GM12878 (cell line): Measurements from ENCODE around the gene C1orf21.

Experiments
- EP300 ChIP-seq, 2 experiments: fragments of 150-350 bp in 1 of 2; IDR thresholded peaks; 2 replicates each; pipeline ENCODE4 v1.6.1; 2011 to 2012; ENCODE audit warnings: low read depth in 2 of 2, low read length in 2 of 2, borderline replicate concordance in 1 of 2, improper control_type of control experiment in 1 of 2, inconsistent platforms in 1 of 2; ENCODE audit not compliant: control insufficient read depth in 1 of 2
- ETV6 ChIP-seq, 2 experiments: fragments of 450-650 bp in 1 of 2; IDR thresholded peaks in 1 of 2; conservative IDR thresholded peaks in 1 of 2; 2 replicates each; pipeline ENCODE4 v1.6.1; 2014; ENCODE audit warnings: antibody characterized with exemption in 1 of 2, borderline replicate concordance in 1 of 2, low read depth in 1 of 2, mild to moderate bottlenecking in 1 of 2, moderate library complexity in 1 of 2
- GABPA ChIP-seq: IDR thresholded peaks from 2 replicates; pipeline ENCODE4 v1.6.1; 2014; ENCODE audit warnings: antibody characterized with exemption, low read depth, mild to moderate bottlenecking, inconsistent platforms
- NR2C2 ChIP-seq: IDR thresholded peaks from 2 replicates; pipeline ENCODE4 v1.6.1; 2011; ENCODE audit warnings: borderline replicate concordance, low read depth; ENCODE audit not compliant: control insufficient read depth, insufficient read length
- SMC3 ChIP-seq: IDR thresholded peaks from 2 replicates; pipeline ENCODE4 v1.6.1; 2011; ENCODE audit warnings: low read length, improper control_type of control experiment, borderline replicate concordance
- ZNF274 ChIP-seq: IDR thresholded peaks from one replicate; pipeline ENCODE4 v1.8.0; 2011; ENCODE audit not compliant: insufficient read length, insufficient read depth
- TF ChIP-seq, protein P1 (sequence below): IDR thresholded peaks from 2 replicates; pipeline ENCODE4 v1.6.1; 2011; ENCODE audit warnings: low read depth, mild to moderate bottlenecking, low read length, moderate library complexity, borderline replicate concordance; ENCODE audit errors: extremely low read depth
- TF ChIP-seq, protein P2 (sequence below): IDR thresholded peaks from 2 replicates; pipeline ENCODE4 v1.6.1; 2012; ENCODE audit warnings: low read depth, low read length, improper control_type of control experiment
- TF ChIP-seq, protein P3 (sequence below), 3 experiments: IDR thresholded peaks in 2 of 3; conservative IDR thresholded peaks in 1 of 3; 2 replicates each; pipeline ENCODE4 v1.5.1; 2011; ENCODE audit warnings: low read depth in 3 of 3, low read length in 3 of 3, mild to moderate bottlenecking in 3 of 3, control low read depth in 2 of 3, moderate library complexity in 2 of 3, inconsistent platforms in 1 of 3, mixed read lengths in 1 of 3; ENCODE audit not compliant: control insufficient read depth in 2 of 3, insufficient read depth in 1 of 3; ENCODE audit errors: extremely low read depth in 1 of 3
- TF ChIP-seq, protein P4 (sequence below): IDR thresholded peaks from 2 replicates; pipeline ENCODE4 v1.6.1; 2011; ENCODE audit warnings: mild to moderate bottlenecking, low read depth, low read length, moderate library complexity; ENCODE audit not compliant: insufficient replicate concordance

DNA sequence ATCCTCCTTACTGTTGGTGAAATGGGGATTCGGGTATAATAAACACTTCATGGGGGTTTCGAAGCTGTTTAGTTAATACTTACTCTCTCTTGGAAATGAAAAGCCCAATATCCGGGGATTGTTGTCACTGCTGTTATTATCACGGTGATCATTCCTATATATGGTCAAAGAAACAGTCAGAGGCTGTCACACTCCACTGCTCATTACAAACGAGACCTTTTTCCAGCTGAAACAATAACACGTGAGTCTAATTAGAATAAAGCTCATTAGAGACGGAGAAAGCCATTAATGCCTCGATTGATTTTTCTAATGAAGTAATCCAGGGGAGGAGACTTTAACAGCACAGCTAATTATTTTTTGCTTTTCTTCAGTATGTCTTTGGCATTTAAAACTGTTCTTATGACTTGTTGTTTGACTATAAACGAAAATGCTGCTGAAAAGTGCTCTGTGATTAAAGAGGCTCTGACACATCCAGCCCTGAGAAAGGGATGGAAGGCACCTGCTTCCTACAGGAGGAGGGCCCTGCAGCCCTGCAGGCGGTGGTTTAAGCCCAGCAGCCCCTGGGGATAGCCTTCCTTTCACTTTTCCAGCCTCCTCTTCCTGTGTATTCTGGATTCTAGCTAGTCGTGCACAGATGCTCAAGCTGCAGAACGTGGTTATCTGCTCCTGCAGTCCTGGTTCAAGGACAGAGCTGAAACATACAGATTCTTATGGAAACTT, 224.2 kb downstream of the C1orf21 start:
- TF ChIP-seq, protein P1, sequence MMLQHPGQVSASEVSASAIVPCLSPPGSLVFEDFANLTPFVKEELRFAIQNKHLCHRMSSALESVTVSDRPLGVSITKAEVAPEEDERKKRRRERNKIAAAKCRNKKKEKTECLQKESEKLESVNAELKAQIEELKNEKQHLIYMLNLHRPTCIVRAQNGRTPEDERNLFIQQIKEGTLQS, result no peak
- TF ChIP-seq ZNF274 (no peak), SMC3 (no peak), EP300 (IDR thresholded peaks at IDR 0.05; ENCODE audit: borderline replicate concordance in 1 of 2, control insufficient read depth in 1 of 2, low read depth in 2 of 2, low read length in 2 of 2) (no peak), NR2C2 (no peak), ETV6 (conservative IDR thresholded peaks at IDR 0.05 in 1 of 2, IDR thresholded peaks at IDR 0.05 in 1 of 2; ENCODE audit: borderline replicate concordance in 1 of 2, low read depth in 1 of 2) (no peak), GABPA (no peak)
- TF ChIP-seq, protein P2, sequence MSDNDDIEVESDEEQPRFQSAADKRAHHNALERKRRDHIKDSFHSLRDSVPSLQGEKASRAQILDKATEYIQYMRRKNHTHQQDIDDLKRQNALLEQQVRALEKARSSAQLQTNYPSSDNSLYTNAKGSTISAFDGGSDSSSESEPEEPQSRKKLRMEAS, result no peak
- TF ChIP-seq, protein P3, sequence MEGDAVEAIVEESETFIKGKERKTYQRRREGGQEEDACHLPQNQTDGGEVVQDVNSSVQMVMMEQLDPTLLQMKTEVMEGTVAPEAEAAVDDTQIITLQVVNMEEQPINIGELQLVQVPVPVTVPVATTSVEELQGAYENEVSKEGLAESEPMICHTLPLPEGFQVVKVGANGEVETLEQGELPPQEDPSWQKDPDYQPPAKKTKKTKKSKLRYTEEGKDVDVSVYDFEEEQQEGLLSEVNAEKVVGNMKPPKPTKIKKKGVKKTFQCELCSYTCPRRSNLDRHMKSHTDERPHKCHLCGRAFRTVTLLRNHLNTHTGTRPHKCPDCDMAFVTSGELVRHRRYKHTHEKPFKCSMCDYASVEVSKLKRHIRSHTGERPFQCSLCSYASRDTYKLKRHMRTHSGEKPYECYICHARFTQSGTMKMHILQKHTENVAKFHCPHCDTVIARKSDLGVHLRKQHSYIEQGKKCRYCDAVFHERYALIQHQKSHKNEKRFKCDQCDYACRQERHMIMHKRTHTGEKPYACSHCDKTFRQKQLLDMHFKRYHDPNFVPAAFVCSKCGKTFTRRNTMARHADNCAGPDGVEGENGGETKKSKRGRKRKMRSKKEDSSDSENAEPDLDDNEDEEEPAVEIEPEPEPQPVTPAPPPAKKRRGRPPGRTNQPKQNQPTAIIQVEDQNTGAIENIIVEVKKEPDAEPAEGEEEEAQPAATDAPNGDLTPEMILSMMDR (IDR thresholded peaks at IDR 0.05 in 2 of 3, conservative IDR thresholded peaks at IDR 0.05 in 1 of 3; ENCODE audit: control insufficient read depth in 2 of 3, extremely low read depth in 1 of 3, insufficient read depth in 1 of 3, low read depth in 3 of 3, low read length in 3 of 3), result no peak
- TF ChIP-seq, protein P4, sequence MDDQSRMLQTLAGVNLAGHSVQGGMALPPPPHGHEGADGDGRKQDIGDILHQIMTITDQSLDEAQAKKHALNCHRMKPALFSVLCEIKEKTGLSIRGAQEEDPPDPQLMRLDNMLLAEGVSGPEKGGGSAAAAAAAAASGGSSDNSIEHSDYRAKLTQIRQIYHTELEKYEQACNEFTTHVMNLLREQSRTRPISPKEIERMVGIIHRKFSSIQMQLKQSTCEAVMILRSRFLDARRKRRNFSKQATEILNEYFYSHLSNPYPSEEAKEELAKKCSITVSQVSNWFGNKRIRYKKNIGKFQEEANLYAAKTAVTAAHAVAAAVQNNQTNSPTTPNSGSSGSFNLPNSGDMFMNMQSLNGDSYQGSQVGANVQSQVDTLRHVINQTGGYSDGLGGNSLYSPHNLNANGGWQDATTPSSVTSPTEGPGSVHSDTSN, result no peak
